ENCODE data around the gene DPP4.

Gene DPP4

GRCh38 chr2:161947406-161947805 lies 126.6 kb downstream of the DPP4 start:
- no peaks in the 10 kb centered on the region for H3K9me3 ChIP-seq (ENCODE audit: control insufficient read depth, low read length)
- H3K27me3 ChIP-seq (ENCODE audit: control insufficient read depth, insufficient read depth, low read length, poor library complexity, severe bottlenecking), result no peaks in the 10 kb centered on the region
- no peak overlapping the region for H3K27ac ChIP-seq (ENCODE audit: insufficient read depth, low read depth, low read length, poor library complexity, severe bottlenecking)
- no peak overlapping the region for H3K4me3 ChIP-seq (ENCODE audit: insufficient read depth, low read depth, low read length)
- H3K4me1 ChIP-seq (ENCODE audit: control insufficient read depth, insufficient read depth, low read length), result no peaks in the 10 kb centered on the region
- 72 to 87% methylated on average over 3 of the region's 3 CpGs for WGBS, 2 experiments
- no peaks in the 10 kb centered on the region for H3K36me3 ChIP-seq (ENCODE audit: control insufficient read depth, insufficient read depth, low read length)

- H3K27ac ChIP-seq (ENCODE audit: insufficient read depth, low read depth, low read length, poor library complexity, severe bottlenecking), result no peak overlapping the region
- no peaks in the 10 kb centered on the region for H3K36me3 ChIP-seq (ENCODE audit: control insufficient read depth, insufficient read depth, low read length)
- H3K9me3 ChIP-seq (ENCODE audit: control insufficient read depth, low read length), result no peaks in the 10 kb centered on the region
- H3K4me3 ChIP-seq (ENCODE audit: insufficient read depth, low read depth, low read length), result no peak overlapping the region
- H3K4me1 ChIP-seq (ENCODE audit: control insufficient read depth, insufficient read depth, low read length), result no peaks in the 10 kb centered on the region
- H3K27me3 ChIP-seq (ENCODE audit: control insufficient read depth, insufficient read depth, low read length, poor library complexity, severe bottlenecking), result no peaks in the 10 kb centered on the region
- WGBS, 2 experiments, result 28 to 44% methylated on average over 3 of the region's 3 CpGs
Observed at GRCh38 chr2:161946489-161947107, 127.4 kb downstream of the DPP4 start.

- H3K36me3 ChIP-seq (ENCODE audit: control insufficient read depth, insufficient read depth, low read length), result no peaks in the 10 kb centered on the region
- H3K9me3 ChIP-seq (ENCODE audit: control insufficient read depth, low read length), result no peaks in the 10 kb centered on the region
- no peak overlapping the region for H3K27ac ChIP-seq (ENCODE audit: insufficient read depth, low read depth, low read length, poor library complexity, severe bottlenecking)
- no peak overlapping the region for H3K4me3 ChIP-seq (ENCODE audit: insufficient read depth, low read depth, low read length)
- 80 to 93% methylated on average over 1 to 2 of the region's 2 CpGs for WGBS, 2 experiments
- no peaks in the 10 kb centered on the region for H3K27me3 ChIP-seq (ENCODE audit: control insufficient read depth, insufficient read depth, low read length, poor library complexity, severe bottlenecking)
- H3K4me1 ChIP-seq (ENCODE audit: control insufficient read depth, insufficient read depth, low read length), result no peaks in the 10 kb centered on the region
Observed at GRCh38 chr2:161943011-161943410, 131.0 kb downstream of the DPP4 start.

Measured in ectodermal cell (in vitro differentiated cells).